ENCODE measurements around the gene BRF1. TPM values are rescaled to one million over a fixed set of nuclear protein-coding genes. Genes with fewer than 3 reads are reported as not detected.

Gene BRF1
- total RNA-seq, 1 donor from 2014 or later: 48.4 TPM

DNA sequence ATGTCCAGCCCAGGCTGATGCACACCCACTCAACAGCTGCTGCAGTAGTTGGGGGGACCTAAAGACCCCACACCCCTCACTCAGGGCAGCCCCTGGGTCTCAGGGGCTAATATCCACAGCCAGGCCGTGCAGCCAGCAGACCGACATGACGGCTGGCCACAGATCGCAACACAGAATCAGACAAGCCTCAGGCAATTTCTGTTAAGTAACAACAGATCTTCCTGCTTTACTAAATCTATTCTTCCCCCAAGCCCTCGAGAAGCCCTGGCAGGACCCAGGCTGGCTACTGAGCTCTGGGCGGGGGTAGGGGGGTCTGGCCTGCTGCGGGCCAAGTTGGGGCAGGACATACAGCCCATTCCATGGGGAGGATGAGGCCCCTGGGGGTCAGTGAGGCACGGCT is 91.7 kb downstream of the BRF1 start:
- intact Hi-C loops (cut with DNase I): no loop called here
- no peak for ATAC-seq

DNA sequence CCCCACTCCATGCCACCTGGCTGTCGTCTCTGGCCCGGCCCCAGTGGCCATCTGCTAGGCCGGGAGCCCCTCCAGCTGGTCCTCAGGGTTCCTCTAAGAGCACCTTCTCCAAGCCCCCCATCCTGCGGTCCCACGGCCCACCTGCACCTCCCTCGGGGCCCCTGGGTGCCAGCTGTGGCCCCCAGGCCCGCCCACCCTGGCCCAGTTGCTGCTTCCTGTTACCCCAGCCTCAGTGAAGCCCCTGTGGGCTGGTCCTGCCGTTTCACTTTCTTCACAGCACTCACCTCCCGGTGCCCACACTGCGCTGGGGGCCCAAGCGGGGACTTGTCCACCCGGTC is 92.1 kb downstream of the BRF1 start:
- no peak for DNase-seq (ENCODE audit: low spot score)
- ATAC-seq: no peak
- intact Hi-C loops (cut with DNase I): no loop called here

More for the DNA sequence above, 91.7 kb downstream of the BRF1 start:
- no peak for DNase-seq (ENCODE audit: low spot score)

DNA sequence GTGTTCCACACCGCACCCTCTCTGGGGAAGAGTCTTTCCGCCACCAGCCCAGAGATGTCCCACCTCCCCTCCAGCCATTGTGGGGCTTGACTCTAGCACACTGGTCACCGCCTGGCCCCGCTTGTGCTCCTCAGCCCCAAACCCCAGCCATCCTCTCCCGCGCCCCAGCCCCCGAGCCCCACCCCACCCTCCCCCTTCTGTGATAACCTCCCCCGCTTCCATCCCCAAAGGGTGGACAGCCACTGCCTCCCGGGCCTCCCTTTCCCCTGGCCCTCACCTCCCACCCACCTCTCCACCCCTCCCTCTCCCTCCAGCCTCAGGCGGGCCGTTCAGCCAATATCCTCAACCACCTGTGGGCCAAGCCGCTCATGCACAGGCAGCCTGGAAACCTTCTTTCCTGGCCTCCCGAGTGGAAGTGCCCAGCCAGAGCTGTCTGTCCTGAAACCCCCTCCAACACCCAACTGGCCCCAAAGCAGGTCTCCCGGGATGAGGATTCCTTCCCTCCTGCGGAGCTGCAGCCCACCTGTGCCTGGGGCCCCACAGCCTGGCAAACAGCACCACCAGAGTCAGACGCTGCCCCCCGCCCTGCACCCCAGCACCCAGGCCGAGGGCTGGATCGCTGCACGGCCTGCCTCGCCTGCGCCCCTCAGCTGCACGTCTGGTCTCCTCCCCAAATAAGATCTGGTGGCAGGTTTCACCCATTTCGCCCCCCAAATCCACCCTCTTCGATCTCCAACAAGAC is 92.6 kb downstream of the BRF1 start:
- ATAC-seq (no peak), DNase-seq (ENCODE audit: low spot score) (no peak)
- intact Hi-C loops (cut with DNase I): no loop called here

DNA sequence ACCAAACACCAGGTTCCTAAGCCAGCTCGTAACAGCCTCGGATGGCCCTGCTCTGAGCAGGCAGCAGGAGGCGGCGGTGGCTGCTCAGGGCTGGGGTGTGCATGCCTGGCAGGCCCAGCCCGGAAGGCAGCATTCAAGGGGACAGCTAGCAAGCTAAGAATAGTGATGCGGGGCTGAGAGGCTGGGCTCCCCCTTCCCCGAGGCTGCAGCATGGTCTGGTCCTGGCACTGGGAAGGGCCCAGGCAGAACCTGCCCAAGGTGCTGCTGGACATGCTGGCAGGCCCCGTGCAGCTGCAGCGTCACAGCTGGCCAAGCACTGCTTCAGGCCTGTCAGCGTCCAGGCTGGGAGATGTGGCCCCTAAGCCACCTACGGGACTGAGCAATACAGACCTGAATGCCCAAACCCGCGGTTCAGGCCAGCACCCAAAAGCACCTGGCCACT is 93.3 kb downstream of the BRF1 start:
- no peak for DNase-seq (ENCODE audit: low spot score)
- no peak for ATAC-seq
- intact Hi-C loops (cut with DNase I): no loop called here

DNA sequence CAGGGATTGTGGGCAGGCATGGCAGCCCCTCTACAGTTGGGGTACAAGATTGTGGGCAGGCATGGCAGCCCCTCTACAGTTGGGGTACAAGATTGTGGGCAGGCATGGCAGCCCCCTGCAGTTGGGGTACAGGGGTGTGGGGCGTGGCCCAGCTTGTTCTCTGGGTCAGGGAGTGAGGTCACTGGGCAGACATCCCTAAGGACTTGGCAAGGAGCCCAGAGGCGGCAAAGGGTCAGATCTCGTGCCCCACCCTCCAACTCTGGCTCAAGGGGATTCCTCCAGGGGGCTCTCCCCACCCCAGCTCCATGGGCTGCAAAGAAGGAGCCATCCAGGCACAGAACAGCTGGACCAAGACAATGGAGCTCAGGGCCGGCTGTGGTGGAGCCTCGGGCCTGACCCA is 93.9 kb downstream of the BRF1 start:
- intact Hi-C loops (cut with DNase I): no loop called here
- DNase-seq (ENCODE audit: low spot score) (no peak), ATAC-seq (no peak)

DNA sequence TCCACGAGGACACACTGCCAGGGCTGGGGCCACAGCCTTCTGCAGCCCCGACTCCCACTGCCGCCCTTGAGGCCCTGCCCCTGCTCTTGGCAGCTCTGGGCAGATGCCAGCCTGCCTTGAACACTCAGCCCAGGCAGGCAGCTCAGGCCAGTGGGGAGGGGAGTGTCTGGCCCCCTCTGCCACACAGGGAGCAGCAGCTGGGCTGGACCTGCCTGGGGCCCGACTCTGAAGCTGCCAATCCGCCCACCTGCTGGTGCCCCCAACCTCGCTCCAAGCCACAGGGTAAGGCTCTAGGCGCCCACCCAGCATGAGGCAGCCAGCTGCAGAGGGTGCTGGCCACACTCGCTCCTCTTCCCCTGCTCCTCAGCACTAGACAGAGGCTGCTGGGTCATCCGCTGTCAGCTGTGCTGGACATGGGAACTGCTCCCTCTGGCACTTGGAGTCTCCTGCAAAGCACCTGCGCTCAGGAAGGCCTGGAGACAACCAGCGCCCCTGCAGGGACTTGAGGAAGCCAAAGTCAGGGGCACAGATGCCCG is 95.1 kb downstream of the BRF1 start:
- peak; percentile 4 for ATAC-seq
- DNase-seq (ENCODE audit: low spot score): no peak
- intact Hi-C loops (cut with DNase I): no loop called here

DNA sequence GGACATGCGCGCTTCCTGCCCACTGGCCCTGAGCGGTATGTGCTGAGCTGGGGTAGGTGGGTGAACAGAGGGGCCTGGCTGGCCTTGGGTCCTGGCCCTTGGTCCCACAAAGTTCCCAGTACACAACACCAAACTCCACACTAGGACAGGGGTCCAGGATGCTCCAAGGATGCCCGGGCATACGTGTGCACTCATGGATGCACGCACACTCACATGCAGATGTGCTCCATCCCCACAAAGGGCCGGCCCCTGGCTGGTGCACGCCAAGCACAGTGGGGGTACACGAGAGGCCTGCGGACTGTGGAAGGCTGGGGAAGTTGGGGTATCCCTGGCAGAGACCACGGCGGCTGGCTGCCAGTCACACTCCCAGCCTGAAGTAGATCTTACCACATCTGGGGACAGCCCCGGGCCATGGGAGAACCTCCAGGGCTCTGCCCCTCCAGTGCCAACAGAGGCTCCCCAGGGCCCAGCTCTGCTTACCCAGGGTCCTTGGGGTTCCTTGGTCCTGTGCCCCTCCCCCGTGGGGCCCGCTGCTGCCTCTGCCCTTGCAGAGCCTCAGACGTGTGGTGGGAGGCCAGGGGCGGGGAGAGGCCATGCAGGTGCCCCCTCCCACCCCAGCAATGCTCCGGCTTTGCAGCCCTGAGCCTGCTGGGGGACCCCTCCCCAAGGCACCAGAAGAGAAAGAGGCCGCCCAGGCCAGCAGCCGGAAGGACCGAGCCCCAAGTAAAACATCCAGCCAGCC is 95.7 kb downstream of the BRF1 start:
- peak; percentile 9 for ATAC-seq
- DNase-seq (ENCODE audit: low spot score): no peak
- intact Hi-C loops (cut with DNase I): loop anchor here (5.0 kb wide), 1 partner anchor 142 kb away; no protein-coding TSS in a partner anchor

DNA sequence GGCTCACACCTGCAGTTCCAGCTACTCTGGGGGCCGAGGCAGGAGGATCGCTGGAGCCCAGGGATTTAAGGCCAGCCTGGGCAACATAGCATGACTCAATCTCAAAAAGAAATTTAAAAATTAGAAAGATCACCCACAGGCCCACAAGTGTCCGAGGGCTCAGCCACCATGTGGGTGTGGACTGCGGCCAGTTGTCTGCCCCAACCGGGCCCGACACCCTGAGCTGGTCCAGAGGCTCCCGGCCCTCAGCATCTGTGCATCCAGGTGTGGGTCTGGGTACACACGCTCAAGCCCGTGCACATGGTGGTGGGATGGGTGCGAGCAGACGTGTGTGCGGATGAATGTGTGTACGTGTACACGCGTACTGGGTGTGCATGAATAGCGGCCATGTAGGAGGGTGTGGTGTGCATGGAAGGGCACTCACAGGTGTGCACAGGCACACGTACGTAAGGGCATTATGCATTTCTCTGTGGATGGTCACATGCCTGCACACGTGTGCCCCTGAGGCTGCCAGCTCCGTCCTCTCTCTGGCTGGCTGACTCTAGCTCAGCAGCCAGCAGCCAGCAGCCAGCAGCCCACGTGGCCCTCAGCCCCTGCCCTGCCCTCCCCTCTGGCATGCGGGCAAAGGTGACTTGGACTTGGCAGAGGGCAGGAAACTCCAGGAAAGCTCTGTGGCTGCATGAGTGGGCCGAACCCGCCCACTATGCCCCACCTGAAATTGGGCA is 96.4 kb downstream of the BRF1 start:
- intact Hi-C loops (cut with DNase I): loop anchor here (5.0 kb wide), 1 partner anchor 143 kb away; no protein-coding TSS in a partner anchor
- DNase-seq (ENCODE audit: low spot score): no peak
- ATAC-seq: peak; percentile 64

DNA sequence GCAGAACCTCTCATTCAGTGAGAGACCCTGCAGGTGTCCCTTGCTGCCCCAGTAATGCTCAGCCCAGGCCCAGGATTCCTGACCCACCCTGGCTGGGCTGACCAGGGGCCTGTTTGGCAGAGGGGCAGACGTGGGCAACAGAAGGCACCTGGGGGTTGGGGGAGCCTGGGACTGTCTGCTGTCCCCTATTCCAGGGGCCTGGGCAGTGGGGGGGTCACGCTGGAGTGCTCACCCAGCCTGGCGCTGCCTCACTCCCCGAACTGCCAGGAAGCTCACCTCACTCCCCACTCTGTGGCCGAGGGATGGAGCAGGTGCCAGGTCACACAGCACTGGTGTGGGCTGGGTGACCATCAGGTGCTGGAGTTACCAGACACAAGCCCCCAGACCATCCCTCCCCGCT is 97.1 kb downstream of the BRF1 start:
- ATAC-seq: no peak
- intact Hi-C loops (cut with DNase I): loop anchor here (5.0 kb wide), 1 partner anchor 144 kb away; no protein-coding TSS in a partner anchor
- no peak for DNase-seq (ENCODE audit: low spot score)

DNA sequence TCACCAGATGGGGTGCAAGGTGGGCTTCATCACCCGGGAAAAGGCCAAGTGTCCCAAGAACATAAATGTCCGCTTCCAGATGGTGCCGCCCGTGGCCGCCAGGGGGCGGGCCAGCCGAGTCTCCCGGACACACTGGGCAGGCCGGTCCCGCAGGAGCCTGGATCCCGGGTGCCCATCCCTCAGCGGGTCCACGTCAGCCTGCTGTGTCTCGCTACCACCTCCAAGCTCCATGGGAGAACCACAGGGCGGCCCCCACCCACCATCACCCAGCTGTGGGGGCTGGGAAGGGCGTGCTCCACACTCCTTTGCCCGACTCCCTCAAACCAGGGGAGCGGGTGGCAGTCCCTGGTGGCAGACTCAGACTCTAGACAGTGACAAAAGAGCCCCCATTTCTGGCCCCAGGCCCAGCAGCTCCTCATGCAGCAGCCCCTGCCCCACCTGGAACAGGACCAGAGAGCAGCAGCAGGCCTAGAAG is 97.7 kb downstream of the BRF1 start:
- intact Hi-C loops (cut with DNase I): loop anchor here (5.0 kb wide), 1 partner anchor 144 kb away; no protein-coding TSS in a partner anchor
- peak; percentile 67 for ATAC-seq
- peak; percentile 88 for DNase-seq (ENCODE audit: low spot score)

DNA sequence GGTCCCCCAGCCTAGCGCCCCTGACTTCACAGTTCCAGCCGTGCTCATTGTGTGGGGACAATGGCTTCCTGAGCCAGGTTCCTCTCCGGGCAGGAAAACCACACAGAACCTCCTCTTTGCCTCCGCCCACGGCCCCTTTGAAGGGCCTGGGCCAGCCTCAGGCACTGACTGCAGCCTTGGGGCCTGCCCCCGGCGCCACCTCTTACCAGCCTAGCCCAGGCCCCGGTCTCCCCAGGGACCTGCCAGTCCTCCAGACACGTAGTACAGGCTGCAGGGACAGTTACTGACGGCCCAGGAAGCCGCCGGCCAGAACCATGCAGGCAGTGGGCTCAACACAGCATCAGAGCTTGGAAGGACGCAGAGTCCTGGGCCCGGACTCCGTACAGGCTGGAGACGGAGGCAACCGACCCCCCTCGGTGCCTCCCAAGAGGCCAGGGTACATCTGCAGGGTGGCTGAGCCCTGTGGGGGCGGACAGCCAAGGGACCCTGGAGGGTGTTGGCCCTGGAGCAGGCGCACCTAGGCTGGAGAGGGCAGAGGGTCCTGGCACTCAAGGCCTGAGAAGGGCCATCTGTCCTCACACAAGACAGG is 98.8 kb downstream of the BRF1 start:
- intact Hi-C loops (cut with DNase I): loop anchor here (5.0 kb wide), 1 partner anchor 145 kb away; no protein-coding TSS in a partner anchor
- DNase-seq (ENCODE audit: low spot score) (no peak), ATAC-seq (no peak)

DNA sequence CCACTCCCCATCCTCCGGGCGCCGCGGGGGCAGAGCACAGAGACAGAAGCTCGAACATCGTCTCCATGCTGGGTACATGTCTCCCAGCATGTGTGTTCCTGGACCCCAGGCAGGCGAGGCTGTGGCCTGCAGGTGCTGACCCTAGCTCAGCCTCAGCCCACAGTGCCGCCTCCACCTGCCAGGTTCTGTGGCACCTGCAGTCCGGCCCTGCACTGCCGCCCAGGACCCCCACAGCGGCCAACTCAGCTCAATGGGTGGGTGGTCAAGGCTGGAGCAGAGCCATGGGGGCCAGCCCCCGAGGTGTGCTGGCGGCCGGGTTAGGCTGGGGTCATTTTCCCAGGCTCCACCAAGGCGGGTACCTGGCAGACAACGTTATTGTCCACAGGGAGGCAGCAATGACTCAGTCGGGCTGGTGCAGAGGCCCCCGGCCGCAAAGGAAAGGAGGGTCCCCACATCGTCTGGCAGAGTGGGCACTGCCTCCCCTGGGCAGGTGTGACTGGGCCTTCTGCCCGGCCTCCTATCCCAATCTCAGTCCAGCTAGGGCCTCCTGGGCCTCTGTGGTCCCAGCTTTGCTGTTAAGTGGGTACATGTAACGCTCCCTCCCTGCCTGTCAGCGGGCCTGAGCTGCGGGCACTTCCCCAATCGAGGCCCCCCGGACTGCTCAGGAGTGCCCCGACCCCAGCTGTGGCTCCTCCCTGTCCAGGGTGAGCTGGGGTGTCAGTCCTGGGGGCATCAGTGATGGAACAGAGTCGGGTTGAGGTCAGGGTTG is 99.5 kb downstream of the BRF1 start:
- ATAC-seq (no peak), DNase-seq (ENCODE audit: low spot score) (no peak)
- intact Hi-C loops (cut with DNase I): loop anchor here (5.0 kb wide), 1 partner anchor 146 kb away; no protein-coding TSS in a partner anchor

DNA sequence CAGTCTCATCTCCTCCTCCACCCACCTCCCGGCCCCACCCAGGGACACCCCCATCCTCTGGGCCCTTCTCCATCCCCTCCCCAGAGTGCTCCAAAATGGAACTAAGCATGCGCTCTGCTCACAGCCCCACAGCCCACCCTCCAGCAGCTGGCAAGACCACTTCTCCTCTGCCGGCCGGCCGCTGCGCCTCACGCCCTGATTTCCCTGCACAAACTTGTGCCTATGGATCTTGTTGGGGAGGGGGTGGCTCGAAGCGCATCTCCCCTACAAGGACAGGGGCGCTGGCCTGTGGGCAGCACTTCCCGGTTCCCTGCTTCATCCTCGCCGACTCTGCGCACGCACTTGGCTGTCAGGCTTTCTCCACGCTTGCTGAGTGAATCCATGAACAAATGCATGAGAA is 100.2 kb downstream of the BRF1 start:
- DNase-seq (ENCODE audit: low spot score): no peak
- intact Hi-C loops (cut with DNase I): loop anchor here (5.0 kb wide), 1 partner anchor 147 kb away; no protein-coding TSS in a partner anchor
- no peak for ATAC-seq

DNA sequence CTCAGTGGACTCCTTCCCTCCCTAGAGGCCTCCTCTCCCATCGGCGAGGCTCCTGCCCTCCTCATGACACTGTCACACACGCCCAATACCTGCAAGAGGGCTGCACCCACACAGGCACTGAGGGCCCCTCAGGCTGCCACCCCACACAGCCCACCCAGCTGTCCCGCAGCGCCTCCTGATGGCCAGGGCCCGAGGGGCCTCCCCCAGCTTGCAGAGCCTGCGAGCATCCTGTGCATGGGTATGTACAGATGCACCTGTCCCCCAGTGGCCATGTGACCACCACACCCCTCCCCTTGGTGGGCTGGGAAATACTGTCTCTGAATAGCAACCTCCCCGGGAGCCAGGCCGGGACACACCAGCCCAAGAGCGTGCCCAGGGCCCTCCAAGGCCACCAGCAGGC is 100.7 kb downstream of the BRF1 start:
- intact Hi-C loops (cut with DNase I): loop anchor here (5.0 kb wide), 1 partner anchor 147 kb away; no protein-coding TSS in a partner anchor
- ATAC-seq (no peak), DNase-seq (ENCODE audit: low spot score) (no peak)

DNA sequence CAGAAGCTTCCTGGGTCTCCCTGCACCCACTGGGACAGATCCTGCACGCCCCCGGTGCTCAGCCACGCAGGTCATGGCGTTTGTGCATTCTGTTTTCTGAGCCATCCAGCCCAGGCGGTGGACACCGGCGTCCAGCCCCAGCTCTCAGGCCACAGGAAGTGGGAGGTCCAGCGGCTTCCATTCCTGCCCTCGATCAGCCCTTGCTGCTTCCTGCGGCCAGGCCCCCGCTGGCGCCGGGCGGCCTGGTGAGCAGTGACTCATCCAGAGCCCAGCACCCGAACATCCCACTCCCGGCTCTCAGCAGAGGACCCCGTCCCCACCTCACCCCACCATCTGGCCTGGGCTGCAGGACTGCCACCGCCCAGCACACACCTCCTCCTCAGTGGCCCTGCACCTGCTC is 101.7 kb downstream of the BRF1 start:
- intact Hi-C loops (cut with DNase I): no loop called here
- ATAC-seq (no peak), DNase-seq (ENCODE audit: low spot score) (no peak)

DNA sequence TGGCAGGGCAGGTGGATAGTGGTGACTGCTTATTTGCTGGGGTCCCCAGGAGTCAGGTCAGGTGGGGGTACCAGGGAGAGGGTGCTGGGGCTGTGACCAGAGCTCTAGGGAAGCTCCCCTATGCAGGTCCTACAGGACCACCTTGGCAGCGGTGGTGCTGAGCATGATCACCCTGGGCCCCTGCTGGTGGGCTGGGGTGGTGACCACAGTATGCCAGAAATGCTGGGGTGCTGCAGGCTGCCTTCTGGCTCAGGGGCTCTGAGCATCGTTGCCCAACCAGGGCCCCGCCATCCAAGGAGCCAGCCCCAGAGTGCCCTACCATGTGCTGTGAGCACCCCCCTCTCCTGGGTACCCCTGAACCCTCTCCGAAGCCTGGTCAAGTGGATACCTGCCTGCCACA is 102.2 kb downstream of the BRF1 start:
- intact Hi-C loops (cut with DNase I): no loop called here
- ATAC-seq (no peak), DNase-seq (ENCODE audit: low spot score) (no peak)

DNA sequence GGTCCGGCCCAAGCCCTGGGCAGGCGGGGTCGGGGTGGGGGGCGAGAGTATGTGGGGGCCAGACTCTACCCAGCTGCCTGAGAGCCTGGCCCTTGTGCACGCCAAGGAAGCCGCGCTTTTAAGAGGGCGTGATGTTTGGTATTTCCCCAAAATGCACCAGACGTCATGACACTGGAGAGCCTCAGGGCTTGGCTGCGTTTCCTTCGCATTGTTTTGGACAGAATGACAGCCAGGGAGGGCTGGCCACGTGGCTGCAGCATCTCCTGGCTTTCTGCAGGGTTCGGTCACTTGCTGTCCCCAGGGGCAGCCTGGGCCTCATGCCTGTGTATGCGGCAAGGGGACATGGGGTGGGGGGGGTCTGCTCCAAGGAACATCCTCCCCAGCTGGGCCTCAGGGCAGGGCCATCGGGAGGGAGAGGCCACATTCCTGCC is 103.6 kb downstream of the BRF1 start:
- no peak for DNase-seq (ENCODE audit: low spot score)
- intact Hi-C loops (cut with DNase I): no loop called here
- ATAC-seq: peak; percentile 56
